HG03103 (cell line): ENCODE results near the gene ARHGAP9.

Experiments
- ATAC-seq: cut with Tn5 transposase; IDR thresholded peaks from one replicate; pipeline ENCODE4 v1.9.1; 2021; ENCODE audit warnings: low read depth; ENCODE audit not compliant: unreplicated experiment

ARHGAP9 gene

GRCh38 chr12:57474430-57474829 lies 5.2 kb downstream of the ARHGAP9 start:
- no peak for ATAC-seq

- ATAC-seq, result no peak
Observed at GRCh38 chr12:57473886-57474285, 5.8 kb downstream of the ARHGAP9 start.

- no peak for ATAC-seq
Observed at GRCh38 chr12:57473392-57473791, 6.3 kb downstream of the ARHGAP9 start.

- ATAC-seq, result no peak
Observed at GRCh38 chr12:57472391-57472790, 7.3 kb downstream of the ARHGAP9 start.

GRCh38 chr12:57471661-57472060 lies 8.0 kb downstream of the ARHGAP9 start:
- ATAC-seq, result no peak

GRCh38 chr12:57470970-57471656 lies 8.6 kb downstream of the ARHGAP9 start:
- ATAC-seq, result no peak

- no peak for ATAC-seq
Observed at GRCh38 chr12:57470286-57470969, 9.2 kb downstream of the ARHGAP9 start.

GRCh38 chr12:57469296-57470164 lies 10.1 kb downstream of the ARHGAP9 start:
- no peak for ATAC-seq

GRCh38 chr12:57467915-57468314 lies 11.8 kb downstream of the ARHGAP9 start:
- no peak for ATAC-seq

- no peak for ATAC-seq
Observed at GRCh38 chr12:57467212-57467874, 12.3 kb downstream of the ARHGAP9 start.

- ATAC-seq, result no peak
Observed at GRCh38 chr12:57465747-57466505, 13.7 kb downstream of the ARHGAP9 start.

GRCh38 chr12:57465030-57465746 lies 14.5 kb downstream of the ARHGAP9 start:
- ATAC-seq, result no peak

GRCh38 chr12:57464569-57464968 lies 15.1 kb downstream of the ARHGAP9 start:
- no peak for ATAC-seq

- no peak for ATAC-seq
Observed at GRCh38 chr12:57462912-57463253, 16.8 kb downstream of the ARHGAP9 start.

- peak; percentile 69 for ATAC-seq
Observed at GRCh38 chr12:57462251-57462911, 17.3 kb downstream of the ARHGAP9 start.

- ATAC-seq, result no peak
Observed at GRCh38 chr12:57461917-57462250, 17.8 kb downstream of the ARHGAP9 start.

- no peak for ATAC-seq
Observed at GRCh38 chr12:57461276-57461916, 18.3 kb downstream of the ARHGAP9 start.

- no peak for ATAC-seq
Observed at GRCh38 chr12:57460841-57461275, 18.8 kb downstream of the ARHGAP9 start.

- ATAC-seq, result no peak
Observed at GRCh38 chr12:57460468-57460784, 19.2 kb downstream of the ARHGAP9 start.
